ENCODE measurements around the gene MAMDC2.

MAMDC2 gene

GRCh38 chr9:70111042-70111602 lies 67.5 kb downstream of the MAMDC2 start:
- peak; percentile 39 to 64 for DNase-seq

- no peak for DNase-seq
Observed at GRCh38 chr9:70111641-70112236, 68.1 kb downstream of the MAMDC2 start.

- no peak for DNase-seq
Observed at GRCh38 chr9:70112981-70113380, 69.3 kb downstream of the MAMDC2 start.

GRCh38 chr9:70113403-70114022 lies 69.9 kb downstream of the MAMDC2 start:
- DNase-seq: peak; percentile 42 to 57

GRCh38 chr9:70114898-70115297 lies 71.2 kb downstream of the MAMDC2 start:
- no peak for DNase-seq

GRCh38 chr9:70117835-70118319 lies 74.2 kb downstream of the MAMDC2 start:
- no peak for DNase-seq

- no peak for DNase-seq
Observed at GRCh38 chr9:70119786-70120185, 76.1 kb downstream of the MAMDC2 start.

GRCh38 chr9:70120834-70121510 lies 77.3 kb downstream of the MAMDC2 start:
- no peak for DNase-seq

GRCh38 chr9:70121818-70122436 lies 78.3 kb downstream of the MAMDC2 start:
- no peak for DNase-seq

GRCh38 chr9:70123695-70124094 lies 80.0 kb downstream of the MAMDC2 start:
- no peak for DNase-seq

- DNase-seq: no peak
Observed at GRCh38 chr9:70125621-70126263, 82.1 kb downstream of the MAMDC2 start.

- no peak for DNase-seq
Observed at GRCh38 chr9:70127036-70127435, 83.4 kb downstream of the MAMDC2 start.

- DNase-seq: no peak
Observed at GRCh38 chr9:70127540-70128416, 84.1 kb downstream of the MAMDC2 start.

- DNase-seq: peak in 1 of 2 donors; percentile 5
Observed at GRCh38 chr9:70130266-70130665, 86.6 kb downstream of the MAMDC2 start.

- DNase-seq: no peak
Observed at GRCh38 chr9:70131296-70131695, 87.6 kb downstream of the MAMDC2 start.

- DNase-seq: no peak
Observed at GRCh38 chr9:70133253-70134208, 89.9 kb downstream of the MAMDC2 start.

GRCh38 chr9:70134360-70134759 lies 90.7 kb downstream of the MAMDC2 start:
- DNase-seq: no peak

GRCh38 chr9:70135176-70135575 lies 91.5 kb downstream of the MAMDC2 start:
- DNase-seq: no peak

- no peak for DNase-seq
Observed at GRCh38 chr9:70136632-70137031, 93.0 kb downstream of the MAMDC2 start.

GRCh38 chr9:70137577-70137976 lies 93.9 kb downstream of the MAMDC2 start:
- DNase-seq: no peak

Data from inflammatory macrophage (primary cell).